ENCODE results near the gene HNF4A. TPM values are rescaled to one million over a fixed set of nuclear protein-coding genes. Genes with fewer than 3 reads are reported as not detected.
A peak's percentile ranks its signal among the peaks of the same experiment; 100 is the strongest.

The HNF4A gene
- total and polyA plus RNA-seq, 2 of the 13 experiments (the other 11 are each of a cell fraction or from before 2014, with no cell fraction given) = 80.9 to 169 TPM

DNA sequence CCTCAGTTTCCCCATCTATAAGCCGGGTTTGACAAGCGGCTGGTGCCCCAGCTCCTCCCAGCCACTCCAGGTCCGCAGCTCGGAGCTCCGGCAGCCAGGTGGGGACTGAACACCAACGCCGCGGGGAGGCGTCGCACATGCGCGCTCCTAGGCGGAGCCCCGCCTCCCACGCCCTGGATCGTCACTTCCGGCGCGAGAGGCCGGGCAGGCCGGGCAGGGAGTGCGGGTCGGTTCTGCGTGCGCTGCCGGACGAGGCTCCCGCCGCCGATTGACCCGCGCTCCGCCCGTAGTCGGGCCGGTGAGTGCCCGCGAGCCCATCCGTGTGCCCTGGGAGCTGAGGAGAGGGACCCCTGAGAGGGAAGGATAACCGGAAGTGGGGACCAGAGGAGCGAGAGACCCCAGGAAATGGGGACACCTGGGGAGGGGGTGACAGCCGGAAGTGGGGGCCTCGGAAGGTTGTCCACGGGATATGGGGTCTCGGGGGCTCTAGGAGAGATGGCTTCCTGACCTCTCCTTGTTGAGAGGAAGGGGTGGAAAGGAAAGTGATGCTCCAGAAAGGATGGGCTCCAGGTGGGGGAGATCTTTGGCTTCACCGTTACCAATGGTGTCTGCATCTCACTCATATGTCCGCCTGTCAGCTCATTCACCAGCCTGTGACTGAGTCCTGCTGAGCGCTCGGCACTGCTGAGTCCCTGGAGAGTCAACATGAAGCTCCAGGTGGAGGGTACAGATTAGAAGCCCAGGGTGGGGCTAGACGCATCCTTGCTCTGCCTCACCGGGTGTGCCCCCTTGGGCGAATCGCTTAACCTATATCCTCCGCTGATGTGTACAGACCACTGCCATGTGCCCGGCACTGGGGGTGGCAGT lies 120.4 kb downstream of the HNF4A start, which contains the start of gene TTPAL (continued):
- TF ChIP-seq ARID5B (CRISPR knock-in tag; IDR thresholded peaks at IDR 0.05) (peak; percentile 82), ZNF557 (CRISPR knock-in tag; IDR thresholded peaks at IDR 0.05) (0 out of 2 replicates have a peak, but pooled peaks have one; percentile 24), GATA4 (IDR thresholded peaks at IDR 0.05; ENCODE audit: borderline replicate concordance, low read depth) (peak; percentile 89), YY1 (IDR thresholded peaks at IDR 0.05; ENCODE audit: insufficient read depth, insufficient replicate concordance, low read depth, low read length) (peak; percentile 77), PRDM10 (CRISPR knock-in tag; IDR thresholded peaks at IDR 0.05; ENCODE audit: low read depth) (peak; percentile 74), REST (IDR thresholded peaks at IDR 0.05; ENCODE audit: borderline replicate concordance in 1 of 2, low read depth in 1 of 2, low read length in 2 of 2) (peak in 1 of 2 experiments; percentile 73; a peak in 2 of 4 replicates), ZBTB34 (CRISPR knock-in tag; IDR thresholded peaks at IDR 0.05) (no peak; the same call in 1 of the 2 replicates)
- TF ChIP-seq, protein P1, sequence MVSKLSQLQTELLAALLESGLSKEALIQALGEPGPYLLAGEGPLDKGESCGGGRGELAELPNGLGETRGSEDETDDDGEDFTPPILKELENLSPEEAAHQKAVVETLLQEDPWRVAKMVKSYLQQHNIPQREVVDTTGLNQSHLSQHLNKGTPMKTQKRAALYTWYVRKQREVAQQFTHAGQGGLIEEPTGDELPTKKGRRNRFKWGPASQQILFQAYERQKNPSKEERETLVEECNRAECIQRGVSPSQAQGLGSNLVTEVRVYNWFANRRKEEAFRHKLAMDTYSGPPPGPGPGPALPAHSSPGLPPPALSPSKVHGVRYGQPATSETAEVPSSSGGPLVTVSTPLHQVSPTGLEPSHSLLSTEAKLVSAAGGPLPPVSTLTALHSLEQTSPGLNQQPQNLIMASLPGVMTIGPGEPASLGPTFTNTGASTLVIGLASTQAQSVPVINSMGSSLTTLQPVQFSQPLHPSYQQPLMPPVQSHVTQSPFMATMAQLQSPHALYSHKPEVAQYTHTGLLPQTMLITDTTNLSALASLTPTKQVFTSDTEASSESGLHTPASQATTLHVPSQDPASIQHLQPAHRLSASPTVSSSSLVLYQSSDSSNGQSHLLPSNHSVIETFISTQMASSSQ (IDR thresholded peaks at IDR 0.05; ENCODE audit: low read depth) = no peak
- TF ChIP-seq, protein P1 (CRISPR knock-in tag; IDR thresholded peaks at IDR 0.05; ENCODE audit: borderline replicate concordance) = peak; percentile 85
